Adipocyte (in vitro differentiated cells): Measurements from ENCODE around the gene BTRC.
A peak's percentile ranks its signal among the peaks of the same experiment; 100 is the strongest.
"Not testable (repeated sequence)": the region's sequence is repeated elsewhere in the genome, so short reads cannot be mapped to it uniquely, and the experiment has no call there.

ENCODE experiments used
- DNase-seq: peaks from one replicate; pipeline ENCODE4 v3.0.0-alpha.2; 2015; ENCODE audit warnings: low read depth
- H3K27me3 ChIP-seq: replicated peaks from 2 replicates; pipeline ENCODE4 v1.7.0; 2013; ENCODE audit warnings: mild to moderate bottlenecking, low read length, moderate library complexity; ENCODE audit not compliant: control insufficient read depth, insufficient read depth
- H3K36me3 ChIP-seq: 2 replicates; pipeline ENCODE4 v1.7.0; 2013; ENCODE audit warnings: low read length, mild to moderate bottlenecking, moderate library complexity; ENCODE audit not compliant: control insufficient read depth, insufficient read depth, severe bottlenecking
- H3K4me1 ChIP-seq: 2 replicates; pipeline ENCODE4 v1.7.0; 2013; ENCODE audit warnings: mild to moderate bottlenecking, low read length, moderate library complexity; ENCODE audit not compliant: control insufficient read depth, insufficient read depth
- H3K4me3 ChIP-seq: 2 replicates; pipeline ENCODE4 v1.7.0; 2013; ENCODE audit warnings: mild to moderate bottlenecking, low read length, moderate library complexity
- H3K9ac ChIP-seq: 2 replicates; pipeline ENCODE4 v1.7.0; 2013; ENCODE audit warnings: mild to moderate bottlenecking, low read length, moderate library complexity
- H3K9me3 ChIP-seq: 2 replicates; pipeline ENCODE4 v1.7.0; 2013; ENCODE audit warnings: mild to moderate bottlenecking, low read length, moderate library complexity; ENCODE audit not compliant: control insufficient read depth

BTRC gene

GRCh38 chr10:101587725-101588653 is 234.0 kb downstream of the BTRC start, which contains the start of the genes DPCD and POLL:
TSS of gene DPCD (plus strand) at chr10:101588321. CDS start at chr10:101588337, 16 bp downstream.
TSS of gene POLL (minus strand) at chr10:101588257. CDS start at chr10:101587360, 897 bp downstream.
- H3K27me3 ChIP-seq, result no peaks in the 10 kb centered on the region
- DNase-seq, result peak; percentile 99
- peaks cover 20% of the 10 kb centered on the region for H3K36me3 ChIP-seq
- peak within 1 kb of the TSS; percentile 97 for H3K4me3 ChIP-seq
- peaks cover 18% of the 10 kb centered on the region for H3K4me1 ChIP-seq
- peak within 1 kb of the TSS; percentile 92 for H3K9ac ChIP-seq
- no peaks in the 10 kb centered on the region for H3K9me3 ChIP-seq

GRCh38 chr10:101588879-101589278 is 234.9 kb downstream of the BTRC start:
- H3K9me3 ChIP-seq, result no peaks in the 10 kb centered on the region
- peak overlapping the region; percentile 92 for H3K9ac ChIP-seq
- H3K27me3 ChIP-seq, result no peaks in the 10 kb centered on the region
- peaks cover 18% of the 10 kb centered on the region for H3K4me1 ChIP-seq
- DNase-seq, result peak; percentile 71
- peaks cover 12% of the 10 kb centered on the region for H3K36me3 ChIP-seq
- H3K4me3 ChIP-seq, result peak overlapping the region; percentile 97

GRCh38 chr10:101593331-101593730 is 239.4 kb downstream of the BTRC start:
- H3K36me3 ChIP-seq, DNase-seq, H3K9ac ChIP-seq, H3K27me3 ChIP-seq, H3K4me3 ChIP-seq, H3K9me3 ChIP-seq: not testable (repeated sequence)
- peaks cover 12% of the 10 kb centered on the region for H3K4me1 ChIP-seq

- H3K36me3 ChIP-seq, result no peaks in the 10 kb centered on the region
- peaks cover 3% of the 10 kb centered on the region for H3K4me1 ChIP-seq
- DNase-seq, result no peak
- H3K27me3 ChIP-seq, result no peaks in the 10 kb centered on the region
- H3K9me3 ChIP-seq, result no peaks in the 10 kb centered on the region
- no peak overlapping the region for H3K9ac ChIP-seq
- H3K4me3 ChIP-seq, result no peak overlapping the region
Observed at GRCh38 chr10:101595591-101596433, 241.8 kb downstream of the BTRC start.

GRCh38 chr10:101597091-101597900 is 243.3 kb downstream of the BTRC start:
- H3K9ac ChIP-seq, result no peak overlapping the region
- no peak overlapping the region for H3K4me3 ChIP-seq
- H3K4me1 ChIP-seq, result peaks cover 3% of the 10 kb centered on the region
- H3K9me3 ChIP-seq, result no peaks in the 10 kb centered on the region
- H3K36me3 ChIP-seq, result no peaks in the 10 kb centered on the region
- no peak for DNase-seq
- H3K27me3 ChIP-seq, result no peaks in the 10 kb centered on the region

GRCh38 chr10:101601541-101601940 is 247.6 kb downstream of the BTRC start:
- H3K36me3 ChIP-seq, result peaks cover 15% of the 10 kb centered on the region
- H3K4me1 ChIP-seq, result no peaks in the 10 kb centered on the region
- no peak overlapping the region for H3K4me3 ChIP-seq
- no peak overlapping the region for H3K9ac ChIP-seq
- DNase-seq, result no peak
- no peaks in the 10 kb centered on the region for H3K27me3 ChIP-seq
- no peaks in the 10 kb centered on the region for H3K9me3 ChIP-seq

- Histone ChIP-seq H3K36me3 (peaks cover 27% of the 10 kb centered on the region), H3K9me3 (no peaks in the 10 kb centered on the region), H3K4me3 (no peak overlapping the region), H3K27me3 (no peaks in the 10 kb centered on the region), H3K9ac (no peak overlapping the region), H3K4me1 (no peaks in the 10 kb centered on the region)
- peak; percentile 78 for DNase-seq
Observed at GRCh38 chr10:101602761-101603398, 248.9 kb downstream of the BTRC start.
